GM18867 (cell line): ENCODE data around the gene P2RX4.
"Not testable (repeated sequence)": the region's sequence is repeated elsewhere in the genome, so short reads cannot be mapped to it uniquely, and the experiment has no call there.

ENCODE experiments used
- ATAC-seq: cut with Tn5 transposase; IDR thresholded peaks from one replicate; pipeline ENCODE4 v1.9.1; 2021; ENCODE audit warnings: mild to moderate bottlenecking, moderate library complexity; ENCODE audit not compliant: unreplicated experiment

P2RX4 gene

DNA sequence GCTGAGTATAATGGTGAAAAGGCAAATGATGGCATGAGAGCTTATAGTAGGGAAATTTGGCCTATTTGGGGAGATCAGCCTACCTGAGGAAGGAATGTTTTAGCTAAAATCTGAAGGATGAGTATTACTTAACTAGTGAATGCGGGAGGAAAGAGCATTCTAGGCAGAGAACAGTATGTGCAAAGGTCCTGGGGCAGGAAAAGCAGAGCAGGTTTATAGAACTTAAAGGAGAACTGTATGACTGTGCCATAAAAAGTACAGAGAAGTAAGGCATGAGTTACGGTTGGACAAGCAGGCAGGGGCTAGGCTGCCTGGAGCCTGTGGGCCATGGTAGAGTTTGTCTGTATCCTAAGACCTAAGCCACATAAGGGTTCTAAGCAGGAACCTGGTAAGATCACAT lies 21.7 kb upstream of the P2RX4 start:
- no peak for ATAC-seq

DNA sequence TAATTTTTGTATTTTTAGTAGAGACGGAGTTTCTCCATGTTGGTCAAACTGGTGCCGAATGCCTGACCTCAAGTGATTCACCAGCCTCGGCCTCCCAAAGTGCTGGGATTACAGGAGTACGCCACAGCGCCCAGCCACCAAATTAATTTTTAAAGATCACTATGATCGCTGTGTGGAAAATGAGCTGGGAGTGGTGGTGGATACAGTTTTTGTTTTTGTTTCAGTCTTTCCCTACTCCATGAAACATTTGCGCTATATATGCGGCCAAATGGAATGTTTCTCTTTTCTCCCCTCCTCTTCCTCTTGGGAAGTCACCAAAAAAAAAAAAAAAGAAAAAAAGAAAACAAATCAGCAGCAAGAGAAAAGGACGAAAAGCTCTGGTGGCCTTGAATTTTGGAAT lies 20.8 kb upstream of the P2RX4 start:
- ATAC-seq: no peak

DNA sequence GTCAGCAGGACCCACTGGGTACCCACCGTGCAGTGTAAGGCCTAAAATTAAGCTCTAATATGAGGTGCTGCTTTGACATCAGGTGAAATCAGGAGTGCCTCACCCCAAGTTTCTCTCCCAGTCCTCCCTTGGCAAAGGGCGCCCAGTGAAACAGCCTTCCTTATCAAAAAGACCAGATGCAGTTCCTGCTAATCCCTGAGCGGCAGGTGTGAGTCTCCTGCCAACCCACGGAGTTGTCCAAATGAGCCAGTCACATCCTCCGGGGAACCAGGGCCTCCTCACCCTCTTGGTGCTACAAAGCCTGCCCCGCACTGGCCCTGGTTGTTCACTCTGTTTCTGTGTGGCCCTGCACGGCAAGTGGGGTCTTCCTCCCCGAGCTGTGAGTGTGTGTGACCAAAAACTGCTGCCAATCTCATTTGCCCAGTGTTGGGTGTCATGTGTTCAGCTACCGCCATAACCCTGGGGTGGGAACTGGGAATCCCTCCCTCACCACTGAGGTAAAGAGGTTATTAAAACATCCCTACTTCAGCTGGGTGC lies 20.2 kb upstream of the P2RX4 start:
- ATAC-seq: no peak

DNA sequence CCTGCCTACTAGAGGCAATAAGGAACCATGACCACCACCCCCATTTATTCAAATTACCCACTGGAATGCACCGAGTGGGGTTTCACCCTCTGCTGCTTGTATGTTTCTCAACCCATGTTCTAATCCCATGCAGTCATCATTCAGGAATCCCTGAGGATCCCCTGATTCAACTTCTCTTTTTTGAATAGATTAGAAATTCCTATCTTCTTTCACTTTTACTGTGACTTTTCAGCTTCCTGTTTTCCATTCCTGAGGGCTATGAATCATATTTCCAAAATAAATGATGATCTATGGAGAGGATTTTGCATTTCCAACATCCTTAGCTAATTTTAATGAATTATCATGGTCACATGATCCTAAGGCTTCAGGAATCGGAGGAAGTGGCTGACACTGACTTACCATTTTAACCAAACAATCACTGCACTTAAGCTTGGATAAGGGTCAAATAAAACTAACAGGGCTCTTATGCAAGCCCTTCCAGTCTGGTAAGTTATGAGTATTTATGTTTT lies 19.4 kb upstream of the P2RX4 start:
- ATAC-seq: no peak

DNA sequence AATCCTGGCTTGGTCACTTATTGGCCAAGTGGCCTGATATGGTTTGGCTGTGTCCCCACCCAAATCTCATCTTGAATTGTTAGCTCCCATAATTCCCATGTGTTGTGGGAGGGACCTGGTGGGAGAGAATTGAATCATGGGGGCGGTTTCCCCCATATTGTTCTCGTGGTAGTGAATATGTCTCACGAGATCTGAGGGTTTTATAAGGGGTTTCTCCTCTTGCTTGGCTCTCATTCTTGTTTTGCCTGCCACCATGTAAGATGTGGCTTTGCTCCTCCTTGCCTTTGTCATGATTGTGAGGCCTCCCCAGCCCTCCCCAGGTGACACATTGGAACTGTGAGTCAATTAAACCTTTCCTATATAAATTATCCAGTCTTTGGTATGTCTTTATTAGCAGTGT lies 18.8 kb upstream of the P2RX4 start:
- no peak for ATAC-seq

DNA sequence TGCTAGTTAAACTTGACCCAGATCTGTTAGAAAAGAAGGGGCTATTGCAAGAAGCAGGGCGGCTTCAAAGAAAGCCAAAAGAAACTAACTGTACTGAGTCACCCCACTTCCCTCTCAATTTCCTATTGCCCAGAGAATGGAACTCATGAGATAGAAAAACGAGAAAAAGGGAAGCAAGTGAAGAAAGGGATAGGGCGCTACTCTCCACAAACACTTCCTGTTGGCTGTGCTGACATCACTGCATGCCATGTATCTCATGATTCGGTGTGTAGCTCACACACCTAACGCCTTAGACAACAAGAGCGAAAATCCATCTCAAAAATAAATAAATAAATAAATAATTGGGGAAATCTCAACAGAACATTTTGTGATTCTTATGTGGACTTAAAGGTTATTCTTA lies 13.0 kb upstream of the P2RX4 start:
- ATAC-seq: no peak

DNA sequence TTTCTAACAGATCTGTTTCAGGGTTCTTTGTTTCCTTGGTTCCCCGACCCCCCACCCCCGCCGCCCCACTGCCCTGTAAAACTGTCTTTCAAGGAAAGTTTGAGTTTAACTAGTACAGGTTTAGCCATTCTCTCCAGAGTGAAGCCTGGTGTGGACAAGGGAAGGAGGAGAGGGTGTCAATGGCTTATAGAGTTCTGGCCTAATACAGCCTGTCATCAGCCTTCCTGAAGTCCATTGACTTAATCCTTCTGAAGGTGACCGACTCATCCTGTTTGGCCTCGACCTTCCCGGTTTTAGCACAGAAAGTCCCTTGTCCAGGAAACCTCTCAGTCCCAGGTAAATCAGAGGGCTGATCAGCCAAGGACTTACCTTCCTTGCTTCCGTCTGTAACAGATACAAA lies 11.0 kb upstream of the P2RX4 start:
- ATAC-seq: no peak

DNA sequence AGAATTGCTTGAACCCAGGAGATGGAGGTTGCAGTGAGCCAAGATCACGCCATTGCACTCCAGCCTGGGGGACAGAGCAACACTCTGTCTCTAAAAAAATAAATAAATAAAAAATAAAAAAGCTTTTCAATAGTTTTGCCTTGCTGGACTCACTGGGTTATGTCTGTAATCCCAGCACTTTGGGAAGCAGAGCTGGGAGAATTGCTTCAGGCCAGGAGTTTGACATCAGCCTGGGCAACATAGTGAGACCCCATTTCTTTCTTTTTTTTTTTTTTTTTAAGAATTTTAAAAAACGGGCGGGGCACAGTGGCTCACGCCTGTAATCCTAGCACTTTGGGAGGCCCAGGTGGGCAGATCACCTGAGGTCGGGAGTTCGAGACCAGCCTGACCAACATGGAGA lies 8.8 kb upstream of the P2RX4 start:
- ATAC-seq: not testable (repeated sequence)

DNA sequence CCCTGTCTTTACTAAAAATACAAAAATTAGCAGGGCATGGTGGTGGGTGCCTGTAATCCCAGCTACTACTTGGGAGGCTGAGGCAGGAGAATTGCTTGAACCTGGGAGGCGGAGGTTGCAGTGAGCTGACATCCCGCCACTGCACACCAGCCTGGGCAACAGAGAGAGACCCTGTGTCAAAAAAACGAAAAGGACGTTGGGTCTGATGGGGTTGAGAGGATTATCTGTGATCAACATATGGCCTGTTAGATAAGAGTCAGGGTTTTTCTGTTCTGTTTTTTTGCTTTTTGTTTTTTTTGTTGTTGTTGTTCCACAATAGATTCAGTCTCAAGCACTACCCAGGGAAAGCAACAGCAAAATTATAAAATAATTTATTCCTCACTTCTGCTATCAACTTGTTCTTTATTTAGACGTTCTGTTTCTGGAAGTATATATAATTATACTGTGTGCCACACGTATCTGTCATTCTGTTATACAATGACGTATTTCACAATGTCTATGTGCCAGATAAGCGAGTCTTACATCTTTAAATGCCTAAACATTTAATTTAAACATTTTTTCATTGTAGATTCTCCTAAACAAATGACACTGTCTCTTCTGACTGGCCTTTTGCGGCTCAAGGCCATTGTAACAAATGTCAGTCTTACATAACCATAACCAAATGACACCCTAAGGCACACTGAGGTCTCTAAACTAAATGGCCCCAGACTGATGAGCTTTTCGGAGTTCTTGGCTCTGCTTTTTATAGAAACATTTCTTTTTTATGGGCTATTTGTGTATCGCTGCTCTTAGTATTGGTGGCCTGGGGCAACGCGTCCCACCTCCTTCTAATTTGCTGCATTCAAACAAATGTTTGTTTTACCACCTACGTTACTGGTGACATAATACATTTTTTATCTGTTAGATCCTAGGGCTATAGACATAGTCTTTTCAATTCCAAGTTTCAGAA lies 7.2 kb upstream of the P2RX4 start:
- no peak for ATAC-seq

DNA sequence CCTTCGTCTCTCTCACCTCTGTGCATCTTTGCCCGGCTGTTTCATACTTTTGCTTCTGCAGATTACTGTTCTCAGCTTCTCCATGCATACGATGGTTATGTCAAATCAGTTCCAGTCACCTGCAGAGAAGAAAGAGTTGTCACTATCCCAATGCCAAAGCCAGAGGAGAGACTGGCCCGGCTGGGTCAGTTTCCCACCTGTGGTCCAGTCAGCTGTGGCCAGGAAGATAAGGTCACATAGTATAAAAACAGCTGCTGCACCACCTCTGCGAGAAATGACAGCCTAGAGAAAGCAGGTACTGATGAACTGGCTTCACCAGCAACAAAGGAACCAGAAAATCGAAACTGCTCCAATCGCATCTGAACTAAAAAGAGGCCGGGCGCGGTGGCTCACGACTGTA lies 6.4 kb upstream of the P2RX4 start:
- ATAC-seq: no peak

DNA sequence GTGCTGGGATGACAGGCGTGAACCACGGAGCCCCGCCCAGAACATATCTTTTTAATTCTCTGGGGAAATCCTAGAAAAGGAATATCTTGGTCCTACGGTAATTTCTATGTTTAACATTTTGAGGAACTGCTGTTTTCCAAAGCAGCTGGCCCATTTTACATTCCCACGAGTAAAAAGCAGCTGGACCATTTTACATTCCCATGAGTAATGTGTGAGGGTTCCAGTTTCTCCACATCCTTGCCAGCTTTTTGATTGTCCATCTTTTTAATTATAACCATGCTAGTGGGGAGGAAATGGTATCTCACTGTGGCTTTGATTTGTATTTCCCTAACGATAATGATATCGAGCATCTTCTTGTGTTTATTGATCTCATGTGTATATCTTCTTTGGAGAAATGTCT lies 4.4 kb upstream of the P2RX4 start:
- no peak for ATAC-seq

DNA sequence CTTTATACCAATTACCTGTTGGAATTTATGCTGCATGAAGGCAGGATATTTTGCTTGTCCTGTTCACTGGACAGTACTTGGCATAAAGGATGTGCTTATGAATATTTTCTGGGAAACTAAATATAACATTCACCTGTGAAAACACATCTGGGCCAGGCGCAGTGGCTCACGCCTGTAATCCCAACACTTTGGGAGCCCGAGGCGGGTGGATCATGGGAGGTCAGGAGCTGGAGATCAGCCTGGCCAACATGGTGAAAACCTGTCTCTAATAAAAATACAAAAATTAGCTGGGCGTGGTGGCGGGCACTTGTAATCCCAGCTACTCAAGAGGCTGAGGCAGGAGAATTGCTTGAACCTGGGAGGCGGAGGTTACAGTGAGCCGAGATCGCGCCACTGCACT lies 1.4 kb upstream of the P2RX4 start:
- not testable (repeated sequence) for ATAC-seq

DNA sequence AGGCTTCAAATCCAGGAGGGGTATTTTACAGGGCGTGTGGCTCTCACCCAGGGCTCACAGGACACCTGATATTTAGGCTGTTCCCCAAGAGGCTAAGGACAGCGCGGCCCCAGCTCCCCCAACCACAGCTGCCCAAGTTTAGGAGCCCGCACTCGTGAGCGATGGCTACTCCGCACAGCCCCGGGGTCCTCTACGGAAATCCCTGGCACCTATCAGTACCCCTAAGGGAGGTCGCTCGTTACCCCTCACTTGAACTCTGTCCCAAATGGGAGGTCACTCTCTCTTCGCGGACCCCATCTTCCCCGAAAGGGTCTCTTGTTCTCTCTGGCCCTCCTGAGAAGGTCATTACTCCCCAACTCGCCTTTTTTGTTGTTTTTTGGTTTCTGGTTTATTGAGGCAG lies 708 bp upstream of the P2RX4 start:
- ATAC-seq: no peak

DNA sequence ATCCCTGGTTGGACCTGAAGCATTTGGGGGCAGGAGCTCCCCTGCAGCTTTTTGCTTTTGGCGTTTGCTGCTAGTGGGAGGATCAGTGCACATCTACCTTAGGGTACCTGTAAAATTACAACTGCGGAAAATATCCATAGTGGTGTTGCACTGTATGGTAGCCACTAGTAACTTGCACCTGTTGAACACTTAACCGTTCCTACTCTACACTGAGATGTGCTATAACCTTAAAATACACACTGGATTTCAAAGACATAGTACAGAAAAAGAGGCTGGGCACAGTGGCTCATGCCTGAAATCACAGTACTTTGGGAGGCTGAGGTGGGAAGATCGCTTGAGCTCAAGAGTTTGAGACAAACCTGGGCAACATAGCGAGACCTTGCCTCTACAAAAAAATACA lies 2.9 kb downstream of the P2RX4 start:
- no peak for ATAC-seq

DNA sequence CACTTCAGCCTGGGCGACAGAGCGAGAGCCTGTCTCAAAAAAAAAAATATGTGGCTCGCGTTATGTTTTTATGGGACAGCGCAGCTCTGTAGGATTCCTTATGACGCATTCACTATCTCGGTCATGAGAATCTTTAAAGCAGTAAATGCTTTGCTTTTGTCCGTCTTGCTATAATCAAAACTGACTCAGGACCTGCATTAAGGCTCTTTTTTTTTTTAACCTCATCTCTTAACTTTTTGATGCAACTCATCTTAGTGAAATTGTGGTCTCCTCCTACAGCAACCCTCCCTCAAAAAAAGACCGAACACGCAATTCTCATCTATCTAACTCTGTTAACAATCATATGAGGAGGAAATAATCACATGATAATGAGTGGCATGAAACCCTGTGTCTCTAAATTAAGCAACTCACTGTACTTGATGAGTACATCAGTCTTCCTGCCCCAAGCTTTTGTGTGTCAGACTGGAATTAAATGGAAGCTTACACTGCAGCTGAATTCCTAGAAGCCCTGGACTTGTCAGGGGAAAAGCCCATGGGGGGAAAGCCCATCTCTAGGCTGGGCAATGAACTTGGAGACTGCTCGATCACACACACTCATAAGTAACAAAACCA lies 4.3 kb downstream of the P2RX4 start:
- ATAC-seq: no peak

DNA sequence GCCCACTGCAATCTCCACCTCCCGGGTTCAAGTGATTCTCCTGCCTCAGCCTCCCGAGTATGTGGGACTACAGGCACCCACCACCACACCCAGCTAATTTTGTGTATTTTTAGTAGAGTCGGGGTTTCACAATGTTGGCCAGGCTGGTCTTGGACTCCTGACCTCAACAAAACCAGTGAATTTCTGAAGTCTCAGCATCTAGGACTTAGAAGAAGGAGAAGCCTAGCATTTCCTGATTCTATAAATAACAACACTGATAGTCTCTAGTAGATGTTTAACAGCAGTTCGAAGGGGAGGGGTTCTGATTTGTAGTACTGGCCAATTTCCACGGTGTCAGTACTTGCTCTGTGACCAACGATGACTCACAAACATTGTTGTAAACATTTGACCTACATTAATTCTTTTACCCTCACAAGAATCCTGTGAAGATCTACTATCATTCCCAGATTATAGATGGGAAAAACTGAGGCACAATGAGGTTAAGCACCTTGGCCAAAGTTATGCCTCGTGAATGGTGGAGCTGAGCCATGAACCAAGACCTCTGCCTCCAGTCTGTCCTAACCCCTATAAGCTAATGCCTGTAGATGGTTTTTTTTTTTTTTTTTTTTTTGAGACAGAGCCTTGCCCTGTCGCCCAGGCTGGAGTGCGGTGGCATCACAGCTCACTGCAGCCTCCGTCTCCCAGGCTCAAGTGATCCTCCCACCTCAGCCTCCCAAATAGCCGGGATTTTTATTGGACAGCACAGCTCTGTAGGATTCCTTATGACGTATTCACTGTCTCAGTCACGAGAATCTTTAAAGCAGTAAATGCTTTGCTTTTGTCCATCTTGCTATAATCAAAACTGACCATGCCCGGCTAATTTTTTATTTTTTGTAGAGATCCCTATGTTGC lies 5.2 kb downstream of the P2RX4 start:
- no peak for ATAC-seq

DNA sequence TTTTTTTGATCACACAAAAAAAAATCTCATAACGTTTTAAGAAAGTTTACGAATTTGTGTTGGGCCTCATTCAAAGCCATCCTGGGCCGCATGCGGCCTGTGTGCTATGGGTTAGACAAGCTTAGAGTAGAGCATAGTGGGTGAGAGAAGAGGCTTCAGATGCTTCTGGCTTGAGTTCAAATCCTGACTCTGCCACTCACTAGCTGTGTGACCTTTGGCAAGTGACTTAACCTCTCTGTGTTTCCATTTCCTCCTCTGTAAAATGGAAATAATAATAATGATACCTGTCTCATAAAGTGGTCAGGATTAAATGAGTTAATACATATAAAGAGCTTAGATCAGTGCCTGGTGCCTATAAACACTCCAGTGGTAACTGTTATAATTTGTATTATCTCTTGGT lies 6.2 kb downstream of the P2RX4 start:
- no peak for ATAC-seq

DNA sequence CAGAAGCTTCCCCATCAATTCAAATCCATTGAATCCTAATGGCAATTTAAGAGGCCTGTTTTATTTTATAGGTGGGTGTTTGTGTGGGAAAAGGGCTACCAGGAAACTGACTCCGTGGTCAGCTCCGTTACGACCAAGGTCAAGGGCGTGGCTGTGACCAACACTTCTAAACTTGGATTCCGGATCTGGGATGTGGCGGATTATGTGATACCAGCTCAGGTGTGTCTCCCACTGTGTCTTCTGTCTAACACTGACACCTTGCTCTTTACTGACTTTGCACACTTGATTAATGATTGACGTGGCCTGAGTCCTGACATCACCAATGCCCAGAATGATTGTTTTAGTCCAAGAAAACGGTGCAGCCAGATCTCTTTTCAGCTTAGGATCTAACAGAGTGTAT lies 7.1 kb downstream of the P2RX4 start:
- ATAC-seq: no peak

DNA sequence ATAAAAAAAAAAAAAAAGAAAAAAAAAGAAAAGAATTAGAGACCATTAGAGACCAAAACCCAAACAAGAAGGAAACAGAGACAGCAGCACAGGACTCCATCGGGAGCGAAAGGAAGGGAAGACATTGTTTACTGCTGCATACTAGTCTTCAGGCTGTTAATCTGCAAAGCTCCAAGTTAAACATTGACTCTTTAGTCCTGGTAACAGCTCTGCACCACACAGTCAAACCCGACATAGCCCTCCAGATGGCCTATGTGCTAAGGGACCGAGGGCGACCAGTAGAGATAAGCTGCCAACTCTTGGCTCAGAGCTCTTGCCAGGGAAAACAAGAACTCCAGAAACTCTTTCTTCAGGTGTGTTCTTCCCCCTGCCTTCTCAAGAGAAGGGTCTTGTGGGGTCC lies 7.8 kb downstream of the P2RX4 start:
- ATAC-seq: no peak

DNA sequence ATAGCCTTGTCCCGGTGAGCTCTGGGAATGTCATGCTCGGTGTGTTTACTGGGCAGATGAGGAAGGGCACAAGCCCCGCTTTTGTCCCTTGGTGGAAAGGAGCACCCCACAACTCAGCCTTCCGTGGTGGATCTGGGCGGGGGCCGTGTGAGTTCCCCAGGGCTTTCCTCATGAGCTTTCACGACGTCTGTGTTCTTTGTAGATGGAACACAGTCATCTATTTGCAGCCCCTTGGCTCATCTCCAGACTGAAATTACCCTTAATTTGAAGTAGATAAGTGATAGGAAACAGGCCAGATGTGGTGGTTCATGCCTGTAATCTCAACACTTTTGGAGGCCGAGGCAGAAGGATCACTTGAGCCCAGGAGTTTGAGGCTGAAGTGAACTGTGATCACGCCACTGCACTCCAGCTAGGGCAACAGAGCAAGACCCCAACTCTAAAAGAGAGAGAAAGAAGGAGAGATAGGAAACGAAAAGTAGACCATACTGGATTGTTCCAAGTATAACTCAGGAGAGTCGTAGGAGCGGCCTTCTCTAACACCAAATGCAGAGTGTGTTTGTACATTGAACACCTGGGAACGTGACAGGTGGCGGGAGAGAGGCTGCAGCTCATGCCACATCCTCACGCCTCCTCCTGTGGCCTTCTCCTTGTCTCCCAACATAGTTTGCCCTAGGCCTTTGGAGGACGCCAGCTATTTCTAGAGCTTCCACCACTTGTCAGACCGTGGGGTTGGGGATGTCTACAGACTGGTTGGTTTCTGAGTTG lies 8.8 kb downstream of the P2RX4 start:
- ATAC-seq: no peak
